ENCODE results near the gene HS6ST2. TPM values are rescaled to one million over a fixed set of nuclear protein-coding genes. Genes with fewer than 3 reads are reported as not detected.

Gene HS6ST2
- total RNA-seq, 5 donors from 2014 or later (not counting 1 experiment from before 2014, with no cell fraction given), result not detected

- H3K4me3 ChIP-seq (ENCODE audit: control insufficient read depth in 1 of 2, extremely low read depth in 1 of 2, low read length in 1 of 2), result no peak overlapping the region
- WGBS (ENCODE audit: insufficient coverage), result no CpG with 5 or more reads among the region's 5 CpGs
- Mint-ChIP-seq H3K27ac (no peak overlapping the region), H3K36me3 (no peaks in the 10 kb centered on the region), H3K27me3 (peaks cover 2 to 24% of the 10 kb centered on the region in 2 donors), H3K9me3 (no peaks in the 10 kb centered on the region), H3K4me3 (no peak overlapping the region), H3K4me1 (no peaks in the 10 kb centered on the region)
- no peak overlapping the region for H3K27ac ChIP-seq (ENCODE audit: low read length)
- CTCF ChIA-PET, result no interaction called here
- no peak for ATAC-seq (replicated peaks in 1 of 4)
- POLR2A ChIA-PET, result no interaction called here
- no peaks in the 10 kb centered on the region for H3K27me3 ChIP-seq (replicated peaks in 1 of 2; ENCODE audit: control insufficient read depth in 2 of 2, extremely low read depth in 1 of 2, insufficient read depth in 2 of 2, low read length in 1 of 2)
- no peaks in the 10 kb centered on the region for H3K36me3 ChIP-seq (ENCODE audit: control insufficient read depth in 2 of 2, extremely low read depth in 1 of 2, insufficient read depth in 1 of 2, low read length in 1 of 2)
- no peak for DNase-seq
- H3K4me1 ChIP-seq (ENCODE audit: control insufficient read depth in 1 of 2, extremely low read depth in 1 of 2, insufficient read depth in 2 of 2, low read length in 2 of 2), result no peaks in the 10 kb centered on the region
- H3K9me3 ChIP-seq, result no peaks in the 10 kb centered on the region
Measured at GRCh38 chrX:132843363-132843762, 115.1 kb downstream of the HS6ST2 start.

- H3K4me1 Mint-ChIP-seq, result no peaks in the 10 kb centered on the region
- peaks cover 2 to 28% of the 10 kb centered on the region in 2 donors for H3K27me3 Mint-ChIP-seq
- no peaks in the 10 kb centered on the region for H3K4me1 ChIP-seq (ENCODE audit: control insufficient read depth in 1 of 2, extremely low read depth in 1 of 2, insufficient read depth in 2 of 2, low read length in 2 of 2)
- no peak for ATAC-seq (replicated peaks in 1 of 4)
- ChIA-PET CTCF (no interaction called here), POLR2A (no interaction called here)
- H3K9me3 ChIP-seq, result no peaks in the 10 kb centered on the region
- no peak overlapping the region for H3K4me3 ChIP-seq (ENCODE audit: control insufficient read depth in 1 of 2, extremely low read depth in 1 of 2, low read length in 1 of 2)
- H3K36me3 ChIP-seq (ENCODE audit: control insufficient read depth in 2 of 2, extremely low read depth in 1 of 2, insufficient read depth in 1 of 2, low read length in 1 of 2), result no peaks in the 10 kb centered on the region
- WGBS (ENCODE audit: insufficient coverage), result no CpG with 5 or more reads among the region's 4 CpGs
- no peak overlapping the region for H3K4me3 Mint-ChIP-seq
- DNase-seq, result no peak
- no peak overlapping the region for H3K27ac Mint-ChIP-seq
- H3K27me3 ChIP-seq (replicated peaks in 1 of 2; ENCODE audit: control insufficient read depth in 2 of 2, extremely low read depth in 1 of 2, insufficient read depth in 2 of 2, low read length in 1 of 2), result no peaks in the 10 kb centered on the region
- no peak overlapping the region for H3K27ac ChIP-seq (ENCODE audit: low read length)
- no peaks in the 10 kb centered on the region for H3K36me3 Mint-ChIP-seq
- H3K9me3 Mint-ChIP-seq, result no peaks in the 10 kb centered on the region
Measured at GRCh38 chrX:132842460-132843238, 115.8 kb downstream of the HS6ST2 start.

- Mint-ChIP-seq H3K27me3 (peaks cover 6 to 30% of the 10 kb centered on the region in 2 donors), H3K36me3 (no peaks in the 10 kb centered on the region), H3K4me1 (no peaks in the 10 kb centered on the region), H3K27ac (no peak overlapping the region), H3K4me3 (no peak overlapping the region), H3K9me3 (no peaks in the 10 kb centered on the region)
- Histone ChIP-seq H3K4me3 (ENCODE audit: control insufficient read depth in 1 of 2, extremely low read depth in 1 of 2, low read length in 1 of 2) (no peak overlapping the region), H3K27me3 (replicated peaks in 1 of 2; ENCODE audit: control insufficient read depth in 2 of 2, extremely low read depth in 1 of 2, insufficient read depth in 2 of 2, low read length in 1 of 2) (no peaks in the 10 kb centered on the region), H3K4me1 (ENCODE audit: control insufficient read depth in 1 of 2, extremely low read depth in 1 of 2, insufficient read depth in 2 of 2, low read length in 2 of 2) (no peaks in the 10 kb centered on the region), H3K36me3 (ENCODE audit: control insufficient read depth in 2 of 2, extremely low read depth in 1 of 2, insufficient read depth in 1 of 2, low read length in 1 of 2) (no peaks in the 10 kb centered on the region), H3K9me3 (no peaks in the 10 kb centered on the region), H3K27ac (ENCODE audit: low read length) (no peak overlapping the region)
- ChIA-PET CTCF (interaction anchor here in 1 of 2 donors (0.5 kb wide), 1 partner anchor 148 kb away, joined by 4 read pairs; no protein-coding TSS in a partner anchor), POLR2A (no interaction called here)
- WGBS (ENCODE audit: insufficient coverage), result no CpG with 5 or more reads among the region's 5 CpGs
- DNase-seq (no peak), ATAC-seq (replicated peaks in 1 of 4) (no peak)
Measured at GRCh38 chrX:132837967-132838366, 120.5 kb downstream of the HS6ST2 start.

GRCh38 chrX:132837126-132837525 is 121.3 kb downstream of the HS6ST2 start:
- ATAC-seq (replicated peaks in 1 of 4) (no peak), DNase-seq (no peak)
- H3K27me3 Mint-ChIP-seq, result peaks cover 5 to 25% of the 10 kb centered on the region in 2 donors
- no peak overlapping the region for H3K27ac Mint-ChIP-seq
- H3K27ac ChIP-seq (ENCODE audit: low read length), result no peak overlapping the region
- H3K36me3 ChIP-seq (ENCODE audit: control insufficient read depth in 2 of 2, extremely low read depth in 1 of 2, insufficient read depth in 1 of 2, low read length in 1 of 2), result no peaks in the 10 kb centered on the region
- H3K27me3 ChIP-seq (replicated peaks in 1 of 2; ENCODE audit: control insufficient read depth in 2 of 2, extremely low read depth in 1 of 2, insufficient read depth in 2 of 2, low read length in 1 of 2), result no peaks in the 10 kb centered on the region
- no peaks in the 10 kb centered on the region for H3K9me3 ChIP-seq
- ChIA-PET CTCF (no interaction called here), POLR2A (no interaction called here)
- H3K9me3 Mint-ChIP-seq, result no peaks in the 10 kb centered on the region
- no peaks in the 10 kb centered on the region for H3K4me1 Mint-ChIP-seq
- no peak overlapping the region for H3K4me3 Mint-ChIP-seq
- no peak overlapping the region for H3K4me3 ChIP-seq (ENCODE audit: control insufficient read depth in 1 of 2, extremely low read depth in 1 of 2, low read length in 1 of 2)
- no peaks in the 10 kb centered on the region for H3K36me3 Mint-ChIP-seq
- H3K4me1 ChIP-seq (ENCODE audit: control insufficient read depth in 1 of 2, extremely low read depth in 1 of 2, insufficient read depth in 2 of 2, low read length in 2 of 2), result no peaks in the 10 kb centered on the region
- 44% methylated on average over 2 of the region's 3 CpGs for WGBS (ENCODE audit: insufficient coverage)

GRCh38 chrX:132836471-132836870 is 122.0 kb downstream of the HS6ST2 start:
- Mint-ChIP-seq H3K36me3 (no peaks in the 10 kb centered on the region), H3K27me3 (peaks cover 5 to 25% of the 10 kb centered on the region in 2 donors), H3K4me3 (no peak overlapping the region), H3K27ac (no peak overlapping the region), H3K4me1 (no peaks in the 10 kb centered on the region), H3K9me3 (no peaks in the 10 kb centered on the region)
- H3K9me3 ChIP-seq, result no peaks in the 10 kb centered on the region
- ChIA-PET CTCF (no interaction called here), POLR2A (no interaction called here)
- no peak for DNase-seq
- ATAC-seq (replicated peaks in 1 of 4), result no peak
- no peaks in the 10 kb centered on the region for H3K36me3 ChIP-seq (ENCODE audit: control insufficient read depth in 2 of 2, extremely low read depth in 1 of 2, insufficient read depth in 1 of 2, low read length in 1 of 2)
- no peaks in the 10 kb centered on the region for H3K4me1 ChIP-seq (ENCODE audit: control insufficient read depth in 1 of 2, extremely low read depth in 1 of 2, insufficient read depth in 2 of 2, low read length in 2 of 2)
- no peak overlapping the region for H3K27ac ChIP-seq (ENCODE audit: low read length)
- no peak overlapping the region for H3K4me3 ChIP-seq (ENCODE audit: control insufficient read depth in 1 of 2, extremely low read depth in 1 of 2, low read length in 1 of 2)
- H3K27me3 ChIP-seq (replicated peaks in 1 of 2; ENCODE audit: control insufficient read depth in 2 of 2, extremely low read depth in 1 of 2, insufficient read depth in 2 of 2, low read length in 1 of 2), result no peaks in the 10 kb centered on the region

- Mint-ChIP-seq H3K4me3 (no peak overlapping the region), H3K4me1 (no peaks in the 10 kb centered on the region), H3K27me3 (peaks cover 5 to 29% of the 10 kb centered on the region in 2 donors), H3K36me3 (no peaks in the 10 kb centered on the region), H3K9me3 (no peaks in the 10 kb centered on the region), H3K27ac (no peak overlapping the region)
- Histone ChIP-seq H3K36me3 (ENCODE audit: control insufficient read depth in 2 of 2, extremely low read depth in 1 of 2, insufficient read depth in 1 of 2, low read length in 1 of 2) (no peaks in the 10 kb centered on the region), H3K4me1 (ENCODE audit: control insufficient read depth in 1 of 2, extremely low read depth in 1 of 2, insufficient read depth in 2 of 2, low read length in 2 of 2) (no peaks in the 10 kb centered on the region), H3K4me3 (ENCODE audit: control insufficient read depth in 1 of 2, extremely low read depth in 1 of 2, low read length in 1 of 2) (no peak overlapping the region), H3K27me3 (replicated peaks in 1 of 2; ENCODE audit: control insufficient read depth in 2 of 2, extremely low read depth in 1 of 2, insufficient read depth in 2 of 2, low read length in 1 of 2) (no peaks in the 10 kb centered on the region), H3K27ac (ENCODE audit: low read length) (no peak overlapping the region), H3K9me3 (no peaks in the 10 kb centered on the region)
- ChIA-PET POLR2A (no interaction called here), CTCF (no interaction called here)
- DNase-seq (no peak), ATAC-seq (replicated peaks in 1 of 4) (no peak)
- no CpG with 5 or more reads among the region's 1 CpG for WGBS (ENCODE audit: insufficient coverage)
Measured at GRCh38 chrX:132834741-132835140, 123.7 kb downstream of the HS6ST2 start.

- ChIA-PET CTCF (no interaction called here), POLR2A (no interaction called here)
- peaks cover 5 to 29% of the 10 kb centered on the region in 2 donors for H3K27me3 Mint-ChIP-seq
Measured at GRCh38 chrX:132834109-132834508, 124.3 kb downstream of the HS6ST2 start.

More at GRCh38 chrX:132834109-132834508, 124.3 kb downstream of the HS6ST2 start:
- Histone ChIP-seq H3K27ac (ENCODE audit: low read length) (no peak overlapping the region), H3K4me3 (ENCODE audit: control insufficient read depth in 1 of 2, extremely low read depth in 1 of 2, low read length in 1 of 2) (no peak overlapping the region), H3K4me1 (ENCODE audit: control insufficient read depth in 1 of 2, extremely low read depth in 1 of 2, insufficient read depth in 2 of 2, low read length in 2 of 2) (no peaks in the 10 kb centered on the region), H3K9me3 (no peaks in the 10 kb centered on the region), H3K36me3 (ENCODE audit: control insufficient read depth in 2 of 2, extremely low read depth in 1 of 2, insufficient read depth in 1 of 2, low read length in 1 of 2) (no peaks in the 10 kb centered on the region), H3K27me3 (replicated peaks in 1 of 2; ENCODE audit: control insufficient read depth in 2 of 2, extremely low read depth in 1 of 2, insufficient read depth in 2 of 2, low read length in 1 of 2) (no peaks in the 10 kb centered on the region)
- 80% methylated on average over 3 of the region's 5 CpGs for WGBS (ENCODE audit: insufficient coverage)
- Mint-ChIP-seq H3K27ac (no peak overlapping the region), H3K36me3 (no peaks in the 10 kb centered on the region), H3K9me3 (no peaks in the 10 kb centered on the region), H3K4me1 (no peaks in the 10 kb centered on the region), H3K4me3 (no peak overlapping the region)
- ATAC-seq (replicated peaks in 1 of 4) (no peak), DNase-seq (no peak)
